ENCODE results near the gene CCL1.

- TF ChIP-seq, protein P1, sequence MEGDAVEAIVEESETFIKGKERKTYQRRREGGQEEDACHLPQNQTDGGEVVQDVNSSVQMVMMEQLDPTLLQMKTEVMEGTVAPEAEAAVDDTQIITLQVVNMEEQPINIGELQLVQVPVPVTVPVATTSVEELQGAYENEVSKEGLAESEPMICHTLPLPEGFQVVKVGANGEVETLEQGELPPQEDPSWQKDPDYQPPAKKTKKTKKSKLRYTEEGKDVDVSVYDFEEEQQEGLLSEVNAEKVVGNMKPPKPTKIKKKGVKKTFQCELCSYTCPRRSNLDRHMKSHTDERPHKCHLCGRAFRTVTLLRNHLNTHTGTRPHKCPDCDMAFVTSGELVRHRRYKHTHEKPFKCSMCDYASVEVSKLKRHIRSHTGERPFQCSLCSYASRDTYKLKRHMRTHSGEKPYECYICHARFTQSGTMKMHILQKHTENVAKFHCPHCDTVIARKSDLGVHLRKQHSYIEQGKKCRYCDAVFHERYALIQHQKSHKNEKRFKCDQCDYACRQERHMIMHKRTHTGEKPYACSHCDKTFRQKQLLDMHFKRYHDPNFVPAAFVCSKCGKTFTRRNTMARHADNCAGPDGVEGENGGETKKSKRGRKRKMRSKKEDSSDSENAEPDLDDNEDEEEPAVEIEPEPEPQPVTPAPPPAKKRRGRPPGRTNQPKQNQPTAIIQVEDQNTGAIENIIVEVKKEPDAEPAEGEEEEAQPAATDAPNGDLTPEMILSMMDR (IDR thresholded peaks at IDR 0.05), result no peak
- no peak for TF ChIP-seq POLR2AphosphoS5 (IDR thresholded peaks at IDR 0.05)
Measured at GRCh38 chr17:34360601-34361270, 2.3 kb downstream of the CCL1 start.
